ENCODE measurements around the gene KYNU. TPM values are rescaled to one million over a fixed set of nuclear protein-coding genes. Genes with fewer than 3 reads are reported as not detected.

KYNU gene
- total RNA-seq, 1 donor from 2014 or later, result not detected

DNA sequence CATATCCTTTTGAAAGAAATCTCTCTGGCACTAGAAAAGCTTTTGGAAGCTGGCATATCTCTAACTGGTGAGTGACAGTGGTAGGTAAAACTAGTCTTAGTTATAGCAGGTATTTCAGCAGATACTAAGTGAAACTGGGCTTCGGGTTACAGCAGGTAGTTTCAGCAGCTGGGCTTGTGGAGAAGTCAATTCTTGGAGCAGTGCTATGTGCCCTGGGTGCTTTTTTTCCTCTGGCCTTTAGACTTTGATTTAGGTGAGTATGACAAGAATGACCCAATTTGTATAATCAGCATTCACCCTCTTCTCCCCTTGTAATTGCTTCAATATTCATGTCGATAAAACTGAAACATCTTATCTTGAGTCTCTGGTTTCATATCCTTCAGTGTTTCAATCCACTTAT, 123.1 kb downstream of the KYNU start:
- Histone ChIP-seq H3K4me3 (no peak overlapping the region), H3K4me2 (no peak overlapping the region), H3K9me3 (ENCODE audit: low read depth) (no peaks in the 10 kb centered on the region), H3K27ac (no peak overlapping the region), H3K36me3 (no peaks in the 10 kb centered on the region), H3K4me1 (no peaks in the 10 kb centered on the region), H2AFZ (replicated peaks) (no peak overlapping the region), H3F3A (ENCODE audit: low read depth) (peaks cover 9% of the 10 kb centered on the region), H4K20me1 (ENCODE audit: low read depth) (no peaks in the 10 kb centered on the region), H3K9ac (no peak overlapping the region), H3K27me3 (no peaks in the 10 kb centered on the region), H3K79me2 (ENCODE audit: low read depth) (no peaks in the 10 kb centered on the region)
- Mint-ChIP-seq H3K27me3 (ENCODE audit: insufficient read depth, low read depth) (no peaks in the 10 kb centered on the region), H3K4me1 (no peaks in the 10 kb centered on the region), H3K27ac (no peak overlapping the region), H3K36me3 (no peaks in the 10 kb centered on the region), H3K9me3 (peaks cover under 1% of the 10 kb centered on the region), H3K4me3 (no peak overlapping the region)
- TF ChIP-seq EZH2 (IDR thresholded peaks at IDR 0.05), result no peak
- no peak for TF ChIP-seq EZH2phosphoT487 (IDR thresholded peaks at IDR 0.05)
- no peak for TF ChIP-seq CTCF (IDR thresholded peaks at IDR 0.05)
- DNase-seq (ENCODE audit: low spot score), result no peak

GRCh38 chr2:143001501-143001900, 124.0 kb downstream of the KYNU start:
- H3K4me1 Mint-ChIP-seq, result no peaks in the 10 kb centered on the region
- Histone ChIP-seq H3K4me1 (no peaks in the 10 kb centered on the region), H3K27me3 (no peaks in the 10 kb centered on the region), H4K20me1 (ENCODE audit: low read depth) (no peaks in the 10 kb centered on the region), H3K4me3 (no peak overlapping the region), H3F3A (ENCODE audit: low read depth) (peaks cover 9% of the 10 kb centered on the region), H3K79me2 (ENCODE audit: low read depth) (no peaks in the 10 kb centered on the region), H2AFZ (replicated peaks) (no peak overlapping the region), H3K9me3 (ENCODE audit: low read depth) (no peaks in the 10 kb centered on the region), H3K27ac (no peak overlapping the region), H3K36me3 (no peaks in the 10 kb centered on the region), H3K9ac (no peak overlapping the region), H3K4me2 (no peak overlapping the region)
- no peaks in the 10 kb centered on the region for H3K27me3 Mint-ChIP-seq (ENCODE audit: insufficient read depth, low read depth)
- H3K9me3 Mint-ChIP-seq, result peaks cover 4% of the 10 kb centered on the region
- TF ChIP-seq EZH2phosphoT487 (IDR thresholded peaks at IDR 0.05) (no peak), CTCF (IDR thresholded peaks at IDR 0.05) (no peak), EZH2 (IDR thresholded peaks at IDR 0.05) (no peak)
- no peak for DNase-seq (ENCODE audit: low spot score)
- H3K27ac Mint-ChIP-seq, result no peak overlapping the region
- no peak overlapping the region for H3K4me3 Mint-ChIP-seq
- no peaks in the 10 kb centered on the region for H3K36me3 Mint-ChIP-seq

DNA sequence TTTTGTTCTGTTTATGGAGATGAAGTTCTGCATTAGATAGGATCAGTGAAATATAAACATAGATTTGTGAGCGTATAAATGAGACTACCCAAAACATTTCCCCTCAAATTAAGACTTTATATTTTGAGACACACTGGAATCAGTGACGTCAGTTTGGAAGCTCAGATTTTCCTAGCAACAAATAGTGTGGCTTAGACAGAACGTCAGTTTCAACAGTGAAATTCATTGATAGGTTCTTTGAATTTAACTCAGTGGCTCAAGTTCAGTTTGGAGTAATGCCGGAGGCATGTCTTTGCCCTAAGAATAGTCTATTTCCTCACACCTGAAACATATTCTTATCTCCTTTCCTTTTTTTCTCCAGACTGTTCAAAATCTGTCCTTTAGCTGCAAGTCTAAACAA, 138.2 kb downstream of the KYNU start:
- H3K27me3 ChIP-seq, result no peaks in the 10 kb centered on the region
- no peaks in the 10 kb centered on the region for H3F3A ChIP-seq (ENCODE audit: low read depth)
- H3K36me3 ChIP-seq, result no peaks in the 10 kb centered on the region
- H3K4me2 ChIP-seq, result no peak overlapping the region
- H3K9ac ChIP-seq, result no peak overlapping the region
- H2AFZ ChIP-seq (replicated peaks), result no peak overlapping the region
- H3K4me1 Mint-ChIP-seq, result no peaks in the 10 kb centered on the region
- no peaks in the 10 kb centered on the region for H3K9me3 ChIP-seq (ENCODE audit: low read depth)
- H3K9me3 Mint-ChIP-seq, result no peaks in the 10 kb centered on the region
- H3K4me3 ChIP-seq, result no peak overlapping the region
- no peak overlapping the region for H3K27ac Mint-ChIP-seq
- H3K36me3 Mint-ChIP-seq, result no peaks in the 10 kb centered on the region
- no peaks in the 10 kb centered on the region for H3K79me2 ChIP-seq (ENCODE audit: low read depth)
- no peaks in the 10 kb centered on the region for H3K27me3 Mint-ChIP-seq (ENCODE audit: insufficient read depth, low read depth)
- H3K27ac ChIP-seq, result no peak overlapping the region
- no peaks in the 10 kb centered on the region for H4K20me1 ChIP-seq (ENCODE audit: low read depth)
- no peaks in the 10 kb centered on the region for H3K4me1 ChIP-seq
- no peak for DNase-seq (ENCODE audit: low spot score)
- TF ChIP-seq EZH2 (IDR thresholded peaks at IDR 0.05) (no peak), CTCF (IDR thresholded peaks at IDR 0.05) (no peak), EZH2phosphoT487 (IDR thresholded peaks at IDR 0.05) (no peak)
- H3K4me3 Mint-ChIP-seq, result no peak overlapping the region

Measured in neural progenitor cell (in vitro differentiated cells).